Keratinocyte (primary cell): Measurements from ENCODE around the gene SPATS2. TPM values are rescaled to one million over a fixed set of nuclear protein-coding genes. Genes with fewer than 3 reads are reported as not detected.

Experiments used
- DNase-seq: peaks from one replicate; pipeline ENCODE4 v3.0.0-alpha.2; 2011; ENCODE audit warnings: low read depth, missing footprints, low spot score
- FAIRE-seq: peaks from 2 replicates; lab custom pipeline; 2011; peaks lifted over from hg19 to GRCh38; lab: Jason Lieb, UNC
- H2AFZ ChIP-seq: 2 replicates; pipeline ENCODE4 v1.6.0; 2012; ENCODE audit warnings: low read length, control low read depth, inconsistent platforms; ENCODE audit not compliant: control insufficient read depth
- H3K27ac ChIP-seq: 2 replicates; pipeline ENCODE4 v1.5.1; 2011; ENCODE audit warnings: low read length; ENCODE audit not compliant: control insufficient read depth, insufficient read depth
- H3K27me3 ChIP-seq: 3 replicates; pipeline ENCODE4 v1.6.0; 2011; ENCODE audit warnings: low read length; ENCODE audit not compliant: control insufficient read depth, insufficient read depth; ENCODE audit errors: extremely low read depth
- H3K36me3 ChIP-seq, 2 experiments: 2 replicates in 1 of 2; 3 replicates in 1 of 2; pipeline ENCODE4 v1.5.1; 2011; ENCODE audit warnings: low read length in 2 of 2, mild to moderate bottlenecking in 1 of 2; ENCODE audit not compliant: control insufficient read depth in 2 of 2, insufficient read depth in 2 of 2; ENCODE audit errors: extremely low read depth in 1 of 2
- H3K4me1 ChIP-seq: 3 replicates; pipeline ENCODE4 v1.5.1; 2011; ENCODE audit warnings: low read length; ENCODE audit not compliant: control insufficient read depth, insufficient read depth; ENCODE audit errors: extremely low read depth
- H3K4me2 ChIP-seq: 3 replicates; pipeline ENCODE4 v1.6.0; 2011; ENCODE audit warnings: low read depth, low read length; ENCODE audit not compliant: control insufficient read depth, insufficient read depth; ENCODE audit errors: extremely low read depth
- H3K4me3 ChIP-seq, 3 experiments: fragments of 200-600 bp in 1 of 3; sonication (generic) in 1 of 3; 2 replicates in 2 of 3; 3 replicates in 1 of 3; pipeline ENCODE4 v1.5.1; 2011 to 2016; ENCODE audit warnings: low read length in 3 of 3, mild to moderate bottlenecking in 3 of 3, control low read depth in 2 of 3, inconsistent platforms in 1 of 3, low read depth in 1 of 3, mixed read lengths in 1 of 3, mixed run types in 1 of 3, moderate library complexity in 1 of 3; ENCODE audit not compliant: control insufficient read depth in 2 of 3, insufficient read depth in 2 of 3; ENCODE audit errors: extremely low read depth in 1 of 3
- H3K79me2 ChIP-seq: 2 replicates; pipeline ENCODE4 v1.6.0; 2012; ENCODE audit warnings: low read length; ENCODE audit not compliant: control insufficient read depth, insufficient read depth
- H3K9ac ChIP-seq: 3 replicates; pipeline ENCODE4 v1.6.0; 2011; ENCODE audit warnings: low read length; ENCODE audit not compliant: control insufficient read depth, insufficient read depth; ENCODE audit errors: extremely low read depth
- H3K9me1 ChIP-seq: 3 replicates; pipeline ENCODE4 v1.6.0; 2011; ENCODE audit warnings: low read length; ENCODE audit not compliant: control insufficient read depth, insufficient read depth; ENCODE audit errors: extremely low read depth
- H3K9me3 ChIP-seq: 2 replicates; pipeline ENCODE4 v1.5.1; 2012; ENCODE audit warnings: low read depth, low read length; ENCODE audit not compliant: control insufficient read depth
- H4K20me1 ChIP-seq: 3 replicates; pipeline ENCODE4 v1.6.0; 2011; ENCODE audit warnings: low read length; ENCODE audit not compliant: control insufficient read depth, insufficient read depth; ENCODE audit errors: extremely low read depth
- CTCF ChIP-seq, 3 experiments: IDR thresholded peaks in 1 of 3; conservative IDR thresholded peaks in 1 of 3; optimal IDR thresholded peaks in 1 of 3; 2 replicates in 2 of 3; 3 replicates in 1 of 3; pipeline versions ENCODE3 to v1.5.1; 2011; ENCODE audit warnings: low read length in 3 of 3, mild to moderate bottlenecking in 3 of 3, moderate library complexity in 2 of 3, control low read depth in 1 of 3, inconsistent platforms in 1 of 3; ENCODE audit not compliant: insufficient read depth in 2 of 3; ENCODE audit errors: extremely low read depth in 1 of 3
- EZH2 ChIP-seq: IDR thresholded peaks from one replicate; pipeline ENCODE4 v1.6.1; 2012; ENCODE audit warnings: inconsistent platforms, mild to moderate bottlenecking, low read length, moderate library complexity
- dilution Hi-C: fragments of 300-500 bp; cut with MboI; formaldehyde crosslinking; loops from one replicate; pipeline ENCODE4 v1.7.0; 2020; ENCODE audit warnings: low sequenced_read_pairs; ENCODE audit not compliant: extremely low pct_ligation_motif_present
- polyA plus RNA-seq, 5 experiments: library from polyadenylated mRNA; depleted of rRNA in 3 of 5; stranded (reverse) in 3 of 5; stranded (forward) in 1 of 5; unstranded in 1 of 5; fragments of >200 nt; gene quantifications; 1 replicate in 1 of 5; 2 replicates in 3 of 5; 3 replicates in 1 of 5; pipeline versions ENCODE4 v1.2.1 to v1.2.3, GENCODE V29; 2011 to 2012; ENCODE audit warnings: missing spikeins in 2 of 5, low read depth in 1 of 5, low replicate concordance in 1 of 5

SPATS2 gene
- polyA plus RNA-seq, 1 donor (not counting 4 experiments of a cell fraction or from before 2014, with no cell fraction given): 47.9 TPM

GRCh38 chr12:49563951-49564685 is 196.9 kb downstream of the SPATS2 start:
- peaks cover 26% of the 10 kb centered on the region for H3K79me2 ChIP-seq
- H3K27me3 ChIP-seq: no peaks in the 10 kb centered on the region
- H3K36me3 ChIP-seq: peaks cover 35% of the 10 kb centered on the region in 2 experiments
- H3K9me1 ChIP-seq: no peaks in the 10 kb centered on the region
- H3K9ac ChIP-seq: no peak overlapping the region
- dilution Hi-C loops: no loop called here
- no peak for FAIRE-seq
- H2AFZ ChIP-seq: no peak overlapping the region
- no peak for TF ChIP-seq EZH2
- no peak for TF ChIP-seq CTCF (optimal IDR thresholded peaks at IDR 0.05 in 1 of 3, IDR thresholded peaks at IDR 0.05 in 1 of 3, conservative IDR thresholded peaks at IDR 0.05 in 1 of 3; ENCODE audit: extremely low read depth in 1 of 3, insufficient read depth in 2 of 3, low read length in 3 of 3)
- H4K20me1 ChIP-seq: no peaks in the 10 kb centered on the region
- no peak overlapping the region for H3K4me3 ChIP-seq
- no peak overlapping the region for H3K4me2 ChIP-seq
- H3K9me3 ChIP-seq: no peaks in the 10 kb centered on the region
- H3K4me1 ChIP-seq: peaks cover 10% of the 10 kb centered on the region
- no peak overlapping the region for H3K27ac ChIP-seq
- no peak for DNase-seq

- DNase-seq (no peak), FAIRE-seq (no peak)
- Histone ChIP-seq H3K79me2 (peaks cover 28% of the 10 kb centered on the region), H3K27me3 (no peaks in the 10 kb centered on the region), H2AFZ (no peak overlapping the region), H3K4me1 (peaks cover 10% of the 10 kb centered on the region), H3K4me2 (no peak overlapping the region), H3K27ac (no peak overlapping the region), H3K9ac (no peak overlapping the region), H3K4me3 (no peak overlapping the region), H3K36me3 (peaks cover 29 to 31% of the 10 kb centered on the region in 2 experiments), H3K9me3 (no peaks in the 10 kb centered on the region), H3K9me1 (no peaks in the 10 kb centered on the region), H4K20me1 (no peaks in the 10 kb centered on the region)
- dilution Hi-C loops: no loop called here
- TF ChIP-seq EZH2 (no peak), CTCF (optimal IDR thresholded peaks at IDR 0.05 in 1 of 3, IDR thresholded peaks at IDR 0.05 in 1 of 3, conservative IDR thresholded peaks at IDR 0.05 in 1 of 3; ENCODE audit: extremely low read depth in 1 of 3, insufficient read depth in 2 of 3, low read length in 3 of 3) (no peak)
Measured at GRCh38 chr12:49564686-49565405, 197.6 kb downstream of the SPATS2 start.
